Naive thymus-derived CD4-positive, alpha-beta T cell (primary cell): ENCODE results near the gene GRIN2C. TPM values are rescaled to one million over a fixed set of nuclear protein-coding genes. Genes with fewer than 3 reads are reported as not detected.
A peak's percentile ranks its signal among the peaks of the same experiment; 100 is the strongest.

Source experiments
- ATAC-seq: fragments of 150-1000 bp; cut with Tn5 transposase; 2 replicates; pipeline ENCODE4 v1.10.0; 2021; ENCODE audit warnings: mild to moderate bottlenecking, moderate library complexity
- CTCF ChIA-PET: fragments of 350-600 bp; sonication (Branson Sonifier 250); formaldehyde crosslinking; loops from one replicate; lab custom pipeline; 2021; ENCODE audit warnings: antibody characterized with exemption; lab: Charles Lee
- POLR2A ChIA-PET: fragments of 350-600 bp; sonication (Branson Sonifier 250); formaldehyde crosslinking; loops from one replicate; lab custom pipeline; 2021; ENCODE audit warnings: antibody characterized with exemption, inconsistent platforms; lab: Charles Lee
- DNase-seq, 9 donors: peaks; one replicate each; pipeline versions ENCODE4 v3.0.0 to v3.0.0-alpha.2; 2020 to 2022; ENCODE audit warnings: mixed read lengths in 1 of 9
- H3K27ac ChIP-seq: one replicate; pipeline ENCODE4 v1.7.0; 2013; ENCODE audit warnings: mild to moderate bottlenecking, low read depth, low read length, moderate library complexity
- H3K27me3 ChIP-seq, 2 donors: one replicate each; pipeline ENCODE4 v1.7.0; 2013; ENCODE audit warnings: low read length in 2 of 2, mild to moderate bottlenecking in 2 of 2, moderate library complexity in 2 of 2; ENCODE audit not compliant: control insufficient read depth in 2 of 2, insufficient read depth in 2 of 2
- H3K36me3 ChIP-seq, 3 experiments: 1 replicate in 2 of 3; 2 replicates in 1 of 3; pipeline ENCODE4 v1.7.0; 2013; ENCODE audit warnings: low read length in 3 of 3, mild to moderate bottlenecking in 3 of 3, moderate library complexity in 1 of 3; ENCODE audit not compliant: insufficient read depth in 3 of 3, control insufficient read depth in 2 of 3
- H3K4me1 ChIP-seq, 2 donors: one replicate each; pipeline ENCODE4 v1.7.0; 2013; ENCODE audit warnings: low read length in 2 of 2, mild to moderate bottlenecking in 2 of 2, moderate library complexity in 1 of 2; ENCODE audit not compliant: control insufficient read depth in 2 of 2, insufficient read depth in 2 of 2
- H3K4me3 ChIP-seq: 2 replicates; pipeline ENCODE4 v1.7.0; 2013; ENCODE audit warnings: mild to moderate bottlenecking, low read length
- H3K9me3 ChIP-seq, 3 experiments: 1 replicate in 2 of 3; 2 replicates in 1 of 3; pipeline ENCODE4 v1.7.0; 2013; ENCODE audit warnings: low read length in 3 of 3; ENCODE audit not compliant: control insufficient read depth in 2 of 3
- H3K27ac Mint-ChIP-seq, 9 donors: one replicate each; pipeline ENCODE4 v1.8.0; 2020 to 2022; ENCODE audit warnings: mixed read lengths in 9 of 9, mild to moderate bottlenecking in 8 of 9, moderate library complexity in 5 of 9, inconsistent platforms in 2 of 9
- H3K27me3 Mint-ChIP-seq, 5 donors: one replicate each; pipeline ENCODE4 v1.8.0; 2021 to 2022; ENCODE audit warnings: mixed read lengths in 5 of 5, mild to moderate bottlenecking in 1 of 5
- H3K36me3 Mint-ChIP-seq, 5 donors: one replicate each; pipeline ENCODE4 v1.8.0; 2020 to 2022; ENCODE audit warnings: mixed read lengths in 5 of 5, mild to moderate bottlenecking in 3 of 5, inconsistent platforms in 1 of 5
- H3K4me1 Mint-ChIP-seq, 7 donors: one replicate each; pipeline ENCODE4 v1.8.0; 2020 to 2022; ENCODE audit warnings: mixed read lengths in 7 of 7, mild to moderate bottlenecking in 3 of 7, inconsistent platforms in 1 of 7
- H3K4me3 Mint-ChIP-seq, 10 donors: one replicate each; pipeline ENCODE4 v1.8.0; 2020 to 2022; ENCODE audit warnings: mild to moderate bottlenecking in 10 of 10, mixed read lengths in 10 of 10, moderate library complexity in 6 of 10, inconsistent platforms in 2 of 10
- H3K9me3 Mint-ChIP-seq, 11 donors: one replicate each; pipeline ENCODE4 v1.8.0; 2020 to 2022; ENCODE audit warnings: mixed read lengths in 11 of 11, mild to moderate bottlenecking in 4 of 11, inconsistent platforms in 1 of 11, moderate library complexity in 1 of 11
- intact Hi-C, 2 donors: fragments of 100-400 bp; cut with micrococcal nuclease; formaldehyde crosslinking; loops; one replicate each; pipeline ENCODE4 v1.15.1; 2023
- polyA plus RNA-seq, 2 donors: library from polyadenylated mRNA; unstranded; fragments of 300-500 nt; fragmentation: Illumina TruSeq; gene quantifications; one replicate each; pipeline ENCODE4 v1.2.3, GENCODE V29; 2021
- total RNA-seq, 6 experiments: library from RNA in 5 of 6; stranded (reverse) in 5 of 6; gene quantifications; 1 replicate in 5 of 6; 2 replicates in 1 of 6; pipeline ENCODE4 v1.2.3 and lab custom pipeline; 2021 to 2026

The GRIN2C gene
- total and polyA plus RNA-seq, 7 experiments from 2014 or later: 0.12 to 0.15 TPM; not detected in 5

DNA sequence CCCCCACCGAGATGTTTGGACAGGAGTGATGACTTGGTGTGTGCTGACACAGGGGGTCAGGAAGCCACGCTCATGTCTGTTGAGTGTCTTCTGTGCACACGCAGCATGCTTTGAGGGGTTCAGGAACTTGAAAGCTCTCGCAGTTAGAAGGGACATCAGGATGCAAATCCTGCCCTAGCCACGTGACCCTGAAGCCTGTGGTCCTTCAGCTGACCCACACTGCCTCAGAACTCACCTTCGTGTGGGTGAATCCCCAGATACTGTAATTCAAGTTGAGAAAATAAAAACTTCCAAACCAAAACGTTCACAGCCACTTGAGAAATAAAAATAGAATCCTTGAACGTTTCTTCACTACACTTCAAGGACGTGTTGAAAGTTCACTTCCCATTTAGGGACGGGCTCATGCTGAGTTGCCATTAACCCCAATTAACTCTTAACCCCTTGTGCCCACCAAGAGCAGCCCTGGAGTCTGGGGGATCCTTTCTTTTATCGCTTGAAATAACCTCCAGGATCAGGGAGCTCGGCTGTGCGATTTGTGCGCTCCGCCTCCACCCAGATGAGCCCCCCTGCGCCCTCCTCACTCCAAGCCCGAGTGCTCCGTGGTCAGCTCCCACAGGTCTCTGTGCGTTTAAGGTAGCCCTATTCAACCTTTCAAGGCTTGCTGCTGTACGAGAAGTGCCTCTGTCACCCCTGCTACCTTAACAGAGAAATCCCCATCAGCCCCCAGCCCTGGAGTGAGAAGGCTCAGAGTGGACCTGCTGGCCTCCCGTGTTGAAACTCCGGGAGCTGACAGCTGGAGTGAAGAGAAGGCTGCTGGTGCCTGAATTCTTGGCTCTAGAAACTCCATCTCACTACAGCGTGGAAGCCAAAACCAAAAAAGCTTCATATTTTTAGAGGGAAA is 47.3 kb downstream of the GRIN2C start:
- intact Hi-C loops: no loop called here
- no peak overlapping the region for H3K27ac ChIP-seq
- no peaks in the 10 kb centered on the region for H3K4me1 ChIP-seq
- Mint-ChIP-seq H3K4me3 (no peak overlapping the region), H3K27ac (no peak overlapping the region), H3K27me3 (no peaks in the 10 kb centered on the region), H3K9me3 (peaks cover 0 to 1% (median 0%) of the 10 kb centered on the region in 11 donors), H3K4me1 (peaks cover 0 to 17% (median 0%) of the 10 kb centered on the region in 7 donors), H3K36me3 (peaks cover 4 to 54% (median 17%) of the 10 kb centered on the region in 5 donors)
- ChIA-PET POLR2A (no interaction called here), CTCF (interaction anchor here (0.5 kb wide), 1 partner anchor 21 kb away, joined by 8 read pairs; no protein-coding TSS in a partner anchor)
- H3K4me3 ChIP-seq: no peak overlapping the region
- no peaks in the 10 kb centered on the region for H3K9me3 ChIP-seq
- ATAC-seq: peak; percentile 27
- no peaks in the 10 kb centered on the region for H3K27me3 ChIP-seq
- DNase-seq: no peak
- H3K36me3 ChIP-seq: peaks cover 0 to 51% (median 0%) of the 10 kb centered on the region in 3 experiments

DNA sequence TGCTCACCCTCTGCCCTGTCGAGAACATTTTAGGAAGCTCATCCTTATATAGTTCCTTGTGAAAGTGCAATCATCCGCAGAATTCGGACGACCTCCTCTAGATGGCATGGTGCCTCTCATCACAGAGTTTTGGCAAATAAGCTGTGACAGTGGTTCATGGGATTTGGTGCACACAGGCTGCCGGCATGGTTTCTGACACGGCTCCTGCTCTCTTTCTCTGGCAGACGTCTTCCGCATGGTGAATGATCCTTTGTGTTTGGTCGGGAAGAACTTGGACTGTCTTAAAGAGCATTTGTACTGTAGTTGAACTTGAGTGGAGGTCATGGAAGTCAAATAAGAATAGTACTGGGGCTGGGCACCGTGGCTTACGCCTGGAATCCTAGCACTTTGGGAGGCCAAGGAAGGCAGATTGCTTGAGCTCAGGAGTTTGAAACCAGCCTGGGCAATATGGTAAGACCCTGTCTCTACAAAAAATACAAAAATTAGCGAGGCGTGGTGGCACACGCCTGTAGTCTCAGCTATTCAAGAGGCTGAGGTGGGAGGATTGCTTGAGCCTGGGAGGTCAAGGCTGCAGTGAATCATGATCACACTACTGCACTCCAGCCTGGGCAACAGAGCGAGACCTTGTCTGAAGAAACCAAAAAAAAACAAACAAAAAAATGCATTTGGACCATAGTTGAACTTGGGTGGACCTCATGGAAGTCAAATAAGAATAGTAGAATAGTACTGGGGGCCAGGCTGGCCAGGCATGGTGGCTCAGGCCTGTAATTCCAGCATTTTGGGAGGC is 48.8 kb downstream of the GRIN2C start:
- intact Hi-C loops: no loop called here
- Histone ChIP-seq H3K4me3 (no peak overlapping the region), H3K36me3 (peaks cover 0 to 43% (median 0%) of the 10 kb centered on the region in 3 experiments), H3K27ac (no peak overlapping the region), H3K4me1 (no peaks in the 10 kb centered on the region), H3K9me3 (no peaks in the 10 kb centered on the region), H3K27me3 (no peaks in the 10 kb centered on the region)
- H3K27ac Mint-ChIP-seq: no peak overlapping the region
- CTCF ChIA-PET: interaction anchor here (0.6 to 1.3 kb wide), 2 partner anchors 10 to 19 kb away, joined by 3 read pairs; no protein-coding TSS in a partner anchor
- no peaks in the 10 kb centered on the region for H3K9me3 Mint-ChIP-seq
- no peak for DNase-seq
- ATAC-seq: no peak
- no peak overlapping the region for H3K4me3 Mint-ChIP-seq
- H3K27me3 Mint-ChIP-seq: no peaks in the 10 kb centered on the region
- peaks cover 2 to 44% (median 14%) of the 10 kb centered on the region in 5 donors for H3K36me3 Mint-ChIP-seq
- peaks cover 0 to 17% (median 0%) of the 10 kb centered on the region in 7 donors for H3K4me1 Mint-ChIP-seq
- POLR2A ChIA-PET: no interaction called here

DNA sequence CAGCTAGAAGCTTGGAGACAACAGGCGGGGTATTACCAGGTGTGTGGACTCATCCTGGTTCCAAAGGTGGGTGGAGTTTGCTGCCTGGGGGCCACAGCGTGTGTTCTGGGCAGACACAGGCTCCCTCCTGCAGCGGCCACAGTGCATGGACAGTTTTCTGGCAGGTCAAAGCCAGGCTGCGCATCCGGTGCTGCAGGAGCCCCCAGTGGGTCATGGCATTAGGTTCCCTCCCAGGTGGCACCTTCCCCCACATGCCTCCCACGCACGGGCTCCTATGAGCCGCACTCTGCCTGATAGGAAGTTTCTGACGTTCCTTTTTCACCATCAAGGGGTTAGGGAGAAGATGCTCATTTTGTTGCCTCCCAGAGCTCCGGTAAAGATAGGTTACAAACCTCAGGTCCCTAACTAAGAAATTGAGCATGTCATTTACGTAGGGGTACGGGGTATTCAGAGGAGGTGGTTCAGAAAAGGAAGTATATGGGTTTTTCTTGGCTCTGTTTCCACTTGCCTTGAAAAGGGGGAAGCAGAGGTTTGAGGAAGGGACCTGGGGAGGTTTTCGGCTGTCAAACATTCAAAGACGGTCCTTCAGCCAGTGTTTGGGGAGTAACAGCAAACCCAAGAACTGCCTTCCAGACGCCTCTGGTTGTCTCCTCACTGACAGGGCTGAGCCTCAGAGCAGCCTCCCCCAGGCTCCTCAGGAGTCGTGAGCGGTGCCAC is 50.8 kb downstream of the GRIN2C start:
- ChIA-PET CTCF (interaction anchor here (1.3 kb wide), 1 partner anchor 18 kb away, joined by 4 read pairs; no protein-coding TSS in a partner anchor), POLR2A (no interaction called here)
- peaks cover 0 to 59% (median 0%) of the 10 kb centered on the region in 3 experiments for H3K36me3 ChIP-seq

DNA sequence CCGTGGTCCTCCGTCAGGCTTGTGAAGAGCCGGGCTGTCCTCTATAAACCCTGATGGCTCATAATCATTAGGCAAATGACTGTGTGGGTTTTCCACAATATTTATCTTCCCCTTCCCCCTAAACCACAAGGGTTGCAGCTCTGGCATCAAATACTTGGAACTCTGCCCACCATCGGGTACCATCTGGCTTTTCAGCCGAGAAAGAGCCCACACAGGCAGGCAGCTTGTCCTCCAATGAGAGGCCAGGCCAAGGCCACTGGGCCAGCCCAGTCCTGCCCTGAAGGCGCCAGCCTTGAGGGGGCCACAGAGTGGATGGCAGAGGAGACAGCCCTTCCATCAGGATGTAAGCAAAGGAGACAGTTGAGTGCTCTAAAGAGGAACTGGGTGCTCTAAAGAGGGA is 51.8 kb downstream of the GRIN2C start:
- H3K9me3 ChIP-seq: no peaks in the 10 kb centered on the region
- ChIA-PET POLR2A (no interaction called here), CTCF (interaction anchor here (0.7 kb wide), 1 partner anchor 16 kb away, joined by 5 read pairs; no protein-coding TSS in a partner anchor)
- peaks cover 0 to 44% (median 14%) of the 10 kb centered on the region in 5 donors for H3K36me3 Mint-ChIP-seq
- no peak overlapping the region for H3K27ac Mint-ChIP-seq
- H3K27ac ChIP-seq: no peak overlapping the region
- no peak for DNase-seq
- no peaks in the 10 kb centered on the region for H3K27me3 Mint-ChIP-seq
- no peaks in the 10 kb centered on the region for H3K4me1 ChIP-seq
- H3K27me3 ChIP-seq: no peaks in the 10 kb centered on the region
- H3K9me3 Mint-ChIP-seq: no peaks in the 10 kb centered on the region
- H3K4me3 ChIP-seq: no peak overlapping the region
- no peak for ATAC-seq
- H3K36me3 ChIP-seq: peaks cover 0 to 62% (median 0%) of the 10 kb centered on the region in 3 experiments
- no peak overlapping the region for H3K4me3 Mint-ChIP-seq
- peaks cover 0 to 15% (median 0%) of the 10 kb centered on the region in 7 donors for H3K4me1 Mint-ChIP-seq
- intact Hi-C loops: no loop called here

More for the DNA sequence above, 50.8 kb downstream of the GRIN2C start:
- intact Hi-C loops: no loop called here
- ATAC-seq: no peak
- Histone ChIP-seq H3K9me3 (no peaks in the 10 kb centered on the region), H3K4me3 (no peak overlapping the region), H3K4me1 (no peaks in the 10 kb centered on the region), H3K27me3 (no peaks in the 10 kb centered on the region), H3K27ac (no peak overlapping the region)
- no peak for DNase-seq
- Mint-ChIP-seq H3K4me3 (no peak overlapping the region), H3K27me3 (no peaks in the 10 kb centered on the region), H3K36me3 (peaks cover 0 to 42% (median 13%) of the 10 kb centered on the region in 5 donors), H3K4me1 (peaks cover 0 to 15% (median 0%) of the 10 kb centered on the region in 7 donors), H3K27ac (no peak overlapping the region), H3K9me3 (no peaks in the 10 kb centered on the region)

DNA sequence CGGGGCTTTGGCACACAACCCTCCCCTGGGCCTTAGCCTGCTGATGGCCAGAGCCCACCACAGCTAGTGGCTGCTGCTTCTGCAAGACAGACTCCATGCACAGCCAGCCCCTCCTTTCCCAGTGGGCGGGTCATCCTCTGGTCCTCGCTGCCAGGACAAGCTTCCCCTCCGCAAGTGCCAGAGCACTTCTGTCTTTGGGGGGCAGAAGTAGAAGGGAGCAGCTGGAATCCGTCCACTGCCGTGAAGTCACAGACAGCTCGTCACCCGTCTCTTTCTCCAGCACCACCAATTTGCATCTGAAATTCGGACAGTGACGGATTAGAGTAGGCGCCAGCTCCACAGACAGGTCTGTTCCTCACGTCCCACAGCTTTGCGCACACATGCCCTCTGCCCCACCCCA is 52.2 kb downstream of the GRIN2C start:
- no peak for ATAC-seq
- no peak overlapping the region for H3K27ac Mint-ChIP-seq
- no peaks in the 10 kb centered on the region for H3K9me3 Mint-ChIP-seq
- no peak for DNase-seq
- no peaks in the 10 kb centered on the region for H3K27me3 Mint-ChIP-seq
- Histone ChIP-seq H3K27me3 (no peaks in the 10 kb centered on the region), H3K9me3 (no peaks in the 10 kb centered on the region), H3K4me3 (no peak overlapping the region), H3K27ac (no peak overlapping the region), H3K4me1 (no peaks in the 10 kb centered on the region), H3K36me3 (peaks cover 0 to 62% (median 0%) of the 10 kb centered on the region in 3 experiments)
- intact Hi-C loops: no loop called here
- ChIA-PET POLR2A (no interaction called here), CTCF (interaction anchor here (0.7 kb wide), 1 partner anchor 16 kb away, joined by 5 read pairs; no protein-coding TSS in a partner anchor)
- H3K36me3 Mint-ChIP-seq: peaks cover 0 to 42% (median 14%) of the 10 kb centered on the region in 5 donors
- H3K4me1 Mint-ChIP-seq: peaks cover 0 to 15% (median 0%) of the 10 kb centered on the region in 7 donors
- H3K4me3 Mint-ChIP-seq: no peak overlapping the region

DNA sequence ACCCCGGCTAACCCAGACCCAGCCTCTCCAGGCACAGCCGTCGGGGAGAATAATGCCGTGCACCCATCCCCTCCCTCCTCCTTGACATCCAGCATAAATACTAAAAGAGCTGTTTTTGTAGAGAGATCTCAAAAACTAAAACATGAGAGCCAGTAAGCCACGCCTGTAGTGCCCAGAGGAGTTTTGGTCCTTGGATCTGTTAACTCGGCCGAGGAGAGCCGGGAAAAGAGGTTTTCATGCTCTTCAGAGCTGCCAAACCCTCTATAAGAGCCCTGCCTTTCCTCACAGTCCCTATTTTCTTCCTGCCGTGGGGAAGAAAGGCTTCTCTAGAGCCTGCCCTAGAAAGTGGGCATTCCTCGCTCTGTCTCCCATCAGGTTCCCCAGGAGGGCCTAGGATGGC is 53.4 kb downstream of the GRIN2C start:
- H3K4me3 Mint-ChIP-seq: no peak overlapping the region
- peaks cover 0 to 41% (median 14%) of the 10 kb centered on the region in 5 donors for H3K36me3 Mint-ChIP-seq
- no peak overlapping the region for H3K27ac Mint-ChIP-seq
- intact Hi-C loops: no loop called here
- DNase-seq (no peak), ATAC-seq (no peak)
- Histone ChIP-seq H3K9me3 (no peaks in the 10 kb centered on the region), H3K27ac (no peak overlapping the region), H3K4me3 (no peak overlapping the region), H3K27me3 (no peaks in the 10 kb centered on the region), H3K4me1 (no peaks in the 10 kb centered on the region), H3K36me3 (peaks cover 0 to 72% (median 2%) of the 10 kb centered on the region in 3 experiments)
- H3K4me1 Mint-ChIP-seq: peaks cover 0 to 15% (median 0%) of the 10 kb centered on the region in 7 donors
- ChIA-PET POLR2A (no interaction called here), CTCF (no interaction called here)
- no peaks in the 10 kb centered on the region for H3K27me3 Mint-ChIP-seq
- H3K9me3 Mint-ChIP-seq: no peaks in the 10 kb centered on the region
